ENCODE results near the gene KDM4B. TPM values are rescaled to one million over a fixed set of nuclear protein-coding genes. Genes with fewer than 3 reads are reported as not detected.

KDM4B gene
- total RNA-seq, 1 donor from 2014 or later, result 13.7 TPM

DNA sequence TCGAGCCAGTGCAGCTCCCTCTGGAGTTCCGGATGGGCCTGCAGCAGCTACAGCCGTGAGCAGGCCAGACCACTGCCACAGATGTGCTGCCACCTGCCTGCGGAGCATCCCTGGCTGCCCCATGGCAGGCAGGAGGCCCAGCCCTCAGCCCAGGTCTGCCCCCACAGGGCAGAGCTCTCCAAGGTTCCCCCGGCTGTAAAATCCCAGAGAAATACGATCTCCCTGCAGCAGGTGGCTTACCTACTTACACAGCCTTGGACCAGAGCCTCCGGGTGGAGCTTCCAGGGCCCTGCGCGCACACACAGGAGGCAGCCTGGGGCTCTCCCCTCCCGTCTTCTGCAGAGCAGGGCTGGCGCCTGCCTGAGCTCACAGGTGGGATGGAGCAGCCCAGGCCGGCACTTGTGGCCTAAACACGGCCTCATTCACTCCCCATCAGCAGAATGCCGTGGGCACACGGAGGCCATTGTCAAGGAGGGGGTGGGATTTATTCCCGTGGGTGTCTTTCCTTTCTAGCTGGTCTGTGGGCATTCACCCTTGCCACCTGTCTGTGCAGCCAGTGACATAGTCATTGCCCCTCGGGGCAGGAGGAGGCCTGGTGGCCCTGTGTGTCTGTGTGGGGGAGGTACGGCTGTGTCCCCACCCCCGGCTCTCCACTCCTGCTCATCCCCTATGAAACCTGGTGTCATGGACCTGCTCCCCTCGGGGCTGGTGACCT lies 118.0 kb downstream of the KDM4B start:
- DNase-seq (ENCODE audit: low read depth, low spot score), result no peak

DNA sequence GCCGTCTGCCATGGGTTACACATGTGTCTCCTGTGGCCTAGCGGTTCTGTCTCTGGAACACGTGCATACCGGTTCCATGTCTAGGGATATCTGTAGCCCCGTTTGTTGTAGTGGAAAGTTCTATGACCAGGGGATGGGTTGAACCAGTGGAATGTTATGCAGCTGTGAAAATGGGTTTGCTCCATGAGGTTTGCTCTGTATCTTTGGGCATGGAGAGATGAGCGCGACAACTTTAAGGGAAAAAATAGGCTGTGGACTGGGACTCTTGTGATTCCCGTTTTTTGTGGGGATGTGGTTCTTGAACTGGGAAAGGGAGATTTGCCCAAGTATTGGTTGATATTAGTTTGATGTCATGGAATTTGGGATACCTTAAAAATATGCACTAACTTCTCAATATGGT lies 120.4 kb downstream of the KDM4B start:
- no peak for DNase-seq (ENCODE audit: low read depth, low spot score)

DNA sequence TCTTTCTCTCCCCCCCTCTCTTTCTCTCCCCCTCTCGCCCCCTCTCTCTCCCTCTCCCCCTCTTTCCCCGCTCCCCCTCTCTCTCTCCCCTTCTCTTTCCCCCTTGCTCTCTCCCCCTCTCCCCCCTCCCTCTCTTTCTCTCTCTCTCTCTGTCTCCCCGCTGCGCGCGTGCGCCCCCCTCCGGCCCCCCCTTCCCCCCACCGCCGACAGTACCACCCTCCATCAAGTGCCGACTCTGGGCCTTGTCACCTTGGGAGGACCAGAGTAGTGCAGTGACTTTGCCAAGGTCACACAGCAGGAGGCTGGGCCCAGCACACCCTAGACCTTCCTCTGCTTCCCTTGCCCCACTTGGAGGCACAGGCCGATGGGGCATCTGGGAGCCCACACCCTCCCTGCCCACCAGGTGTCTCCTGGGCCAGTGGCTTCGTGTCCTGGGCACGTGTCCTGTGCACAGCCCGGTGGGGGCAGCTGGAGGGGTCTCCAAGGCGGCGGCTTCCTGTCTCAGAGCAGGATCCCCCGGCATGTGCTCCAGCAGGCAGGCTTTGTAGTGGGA lies 121.6 kb downstream of the KDM4B start:
- no peak for DNase-seq (ENCODE audit: low read depth, low spot score)

DNA sequence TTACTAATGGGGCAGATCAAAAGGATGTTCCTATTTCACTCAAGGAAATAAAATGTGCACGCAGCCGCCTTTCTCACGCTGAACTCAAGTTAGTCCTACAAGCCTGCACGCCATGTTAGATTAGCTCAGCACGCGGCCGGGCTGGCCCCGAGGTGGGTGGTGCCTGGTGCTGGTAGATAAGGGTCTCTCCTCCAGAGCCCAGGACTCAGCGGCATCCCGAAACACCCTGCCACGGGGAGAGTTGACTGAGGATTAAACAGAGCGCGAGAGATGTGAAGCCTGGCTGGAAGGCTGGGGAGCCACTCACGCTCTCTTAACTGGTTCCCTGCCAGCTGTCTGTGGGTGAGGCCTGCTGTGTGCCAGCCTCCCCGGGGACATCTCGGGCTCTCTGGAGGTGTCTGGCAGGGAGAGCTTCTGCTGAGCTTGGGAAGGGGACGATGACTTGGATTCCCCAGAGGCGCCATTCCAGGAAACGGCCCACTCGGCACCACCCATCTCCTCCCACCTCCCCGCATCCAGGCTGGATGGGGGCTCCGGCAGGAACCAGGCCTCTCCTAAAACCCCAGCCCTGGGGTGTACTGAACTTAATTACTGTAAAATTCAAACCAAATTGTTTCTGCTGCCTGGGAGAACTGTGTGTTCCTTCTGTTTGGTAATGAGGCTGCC lies 122.2 kb downstream of the KDM4B start:
- DNase-seq (ENCODE audit: low read depth, low spot score), result no peak

DNA sequence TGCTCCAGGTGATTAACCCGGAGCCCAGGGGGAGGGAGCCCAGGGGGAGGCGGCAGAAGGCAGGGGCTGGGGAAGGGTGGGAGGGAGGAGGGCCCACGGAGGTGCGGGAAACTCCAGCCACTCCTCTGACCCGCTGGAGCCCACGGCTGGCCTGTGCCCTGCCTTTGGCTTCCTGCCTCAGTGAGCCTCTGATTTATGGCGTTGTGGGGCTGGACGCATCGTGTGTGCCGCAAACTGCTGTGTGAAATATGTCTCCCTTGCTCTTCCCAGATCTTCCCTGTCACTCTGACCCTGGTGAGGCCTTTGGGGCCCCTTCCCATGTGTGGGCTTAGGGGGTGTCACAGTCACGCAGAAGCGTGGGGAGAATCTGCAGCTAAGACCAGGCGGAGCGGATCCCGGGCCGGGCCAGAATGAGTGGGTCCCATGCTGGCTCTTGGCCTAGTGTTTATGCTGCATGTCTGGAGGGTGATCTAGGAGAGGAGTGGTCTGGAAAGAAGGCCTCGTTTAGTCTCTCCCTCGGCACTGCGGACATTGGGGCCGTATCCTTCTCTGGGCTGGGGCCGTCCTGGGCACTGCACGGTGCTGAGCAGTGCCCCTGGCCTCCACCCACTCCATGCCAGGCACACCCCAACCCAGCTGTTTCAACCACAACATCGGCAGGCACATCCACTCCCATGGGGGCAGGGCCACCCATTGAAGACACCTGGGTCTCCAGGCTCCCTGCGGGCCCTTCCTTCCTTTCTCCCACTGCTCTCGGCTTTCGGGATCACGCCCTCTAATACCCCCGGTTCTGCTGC lies 123.0 kb downstream of the KDM4B start:
- no peak for DNase-seq (ENCODE audit: low read depth, low spot score)

DNA sequence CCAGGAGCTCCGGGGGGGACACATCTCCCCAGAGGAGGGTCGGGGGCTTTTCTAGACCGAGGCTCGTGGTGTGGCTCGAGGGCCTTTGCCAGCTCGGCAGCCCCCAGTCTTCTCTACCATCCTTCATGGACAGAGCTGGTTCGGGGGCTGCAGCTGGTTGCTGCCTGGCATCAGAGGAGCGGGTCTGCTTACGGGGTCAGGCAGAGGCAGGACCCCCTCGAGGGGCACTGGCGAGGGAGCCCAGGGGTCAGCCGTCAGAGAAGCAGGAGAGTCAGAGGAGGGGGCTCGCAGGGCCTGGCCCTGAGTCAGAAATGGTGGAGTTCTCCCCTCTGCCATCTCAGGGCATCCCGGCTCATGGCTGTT lies 123.5 kb downstream of the KDM4B start:
- no peak for DNase-seq (ENCODE audit: low read depth, low spot score)

DNA sequence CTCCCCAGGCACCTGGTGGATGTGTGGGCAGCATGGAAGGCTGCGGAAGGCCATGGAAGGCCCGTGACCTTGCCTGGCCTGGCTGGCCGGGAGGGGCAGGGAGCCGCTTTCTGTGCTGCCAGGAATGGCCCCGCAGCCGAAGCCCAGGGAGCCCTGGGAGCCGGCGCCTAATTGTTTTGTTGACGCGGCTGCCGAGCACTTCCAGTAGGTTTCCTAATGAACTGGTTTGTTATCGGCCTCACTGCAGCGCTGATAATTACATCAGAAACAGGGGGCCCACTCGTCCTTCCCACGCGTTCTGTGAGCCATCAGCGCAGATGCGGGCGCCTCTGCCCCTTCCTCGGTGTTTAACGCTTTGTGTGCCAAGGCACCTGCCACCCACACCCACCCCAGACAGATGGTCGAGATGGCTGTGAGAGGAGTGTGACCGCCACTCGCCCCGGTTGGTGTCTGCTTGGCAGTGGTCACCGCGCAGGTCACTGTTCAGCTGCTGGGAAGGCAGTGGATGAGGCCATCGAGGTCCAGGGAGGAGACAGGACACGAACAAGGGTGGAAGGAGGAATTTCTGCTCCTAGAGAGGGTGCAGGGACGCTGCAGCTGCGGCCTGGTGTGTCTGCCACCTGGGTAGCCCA lies 124.5 kb downstream of the KDM4B start:
- DNase-seq (ENCODE audit: low read depth, low spot score), result no peak

DNA sequence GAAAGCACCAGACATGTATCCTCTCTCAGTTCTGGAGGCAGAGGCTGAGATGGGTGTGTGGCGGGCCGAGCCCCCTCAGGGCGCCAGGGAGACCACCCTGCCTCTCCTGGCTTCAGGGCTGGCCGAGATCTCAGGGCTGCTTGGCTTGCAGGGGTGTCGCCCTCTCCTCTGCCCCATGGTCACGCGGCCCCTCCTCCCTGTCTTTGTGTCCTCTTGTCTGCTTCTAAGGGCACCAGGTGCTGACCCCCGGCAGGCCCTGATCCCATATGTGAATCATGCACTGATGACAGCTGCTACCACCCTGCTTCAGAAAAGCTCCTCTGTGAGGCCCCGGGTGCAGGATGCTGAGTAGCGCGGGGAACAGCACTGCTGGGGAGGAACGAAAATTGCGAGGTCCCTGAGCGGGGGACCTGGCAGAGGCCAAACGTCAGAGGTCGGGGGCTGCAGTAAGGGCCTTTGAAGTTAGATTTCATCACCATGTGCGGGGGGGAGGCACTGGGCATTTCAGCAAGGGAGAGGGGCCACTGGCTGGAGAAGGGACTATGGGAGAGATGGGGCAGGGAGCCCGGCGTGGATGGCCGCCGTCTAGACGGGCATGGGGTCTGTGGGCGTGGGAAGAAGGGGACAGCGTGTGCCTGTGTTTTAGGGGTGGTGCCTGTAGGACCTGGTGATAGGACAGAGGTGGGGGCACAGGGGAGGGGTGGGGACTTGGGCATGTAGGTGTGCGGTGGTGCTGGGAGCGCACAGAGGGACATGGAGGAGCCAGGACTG lies 125.2 kb downstream of the KDM4B start:
- no peak for DNase-seq (ENCODE audit: low read depth, low spot score)

DNA sequence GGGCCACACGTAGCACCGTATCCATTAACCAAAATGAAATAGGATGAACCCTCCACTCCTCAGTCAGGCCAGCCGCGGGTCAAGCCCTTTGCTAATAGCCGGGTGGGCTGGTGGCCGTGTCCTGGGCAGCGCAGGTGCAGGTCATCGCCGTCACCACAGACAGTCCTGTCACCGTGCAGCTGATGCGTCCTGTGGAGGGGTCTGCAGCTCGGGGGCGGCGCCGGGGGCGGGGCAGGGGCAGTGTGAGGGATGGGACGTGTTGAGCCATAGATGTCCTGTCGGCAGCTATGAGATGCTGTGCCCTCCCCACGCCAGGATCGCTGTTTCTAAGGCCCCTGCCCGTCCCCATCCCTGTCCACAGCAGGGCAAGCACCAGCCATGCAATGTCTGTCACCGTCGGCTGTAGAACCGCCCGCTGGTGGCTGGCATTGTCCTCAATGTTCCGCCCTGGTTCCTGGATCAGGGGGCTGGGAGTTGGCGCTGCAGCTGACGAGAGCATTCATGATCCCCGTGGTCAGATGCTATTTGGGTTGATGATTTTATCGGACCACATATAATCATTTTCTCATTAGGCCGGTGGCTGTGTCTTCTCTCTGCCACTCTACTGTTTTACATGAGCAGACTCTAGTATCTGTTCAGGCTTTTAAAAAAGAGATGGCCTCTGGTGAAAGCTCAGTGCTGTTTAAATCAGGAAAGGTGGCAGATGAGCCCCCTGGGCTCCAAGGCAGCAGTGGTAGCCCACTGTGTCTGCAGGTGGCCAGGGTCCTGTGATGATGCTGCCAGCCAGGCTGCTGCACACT lies 126.1 kb downstream of the KDM4B start:
- no peak for DNase-seq (ENCODE audit: low read depth, low spot score)

DNA sequence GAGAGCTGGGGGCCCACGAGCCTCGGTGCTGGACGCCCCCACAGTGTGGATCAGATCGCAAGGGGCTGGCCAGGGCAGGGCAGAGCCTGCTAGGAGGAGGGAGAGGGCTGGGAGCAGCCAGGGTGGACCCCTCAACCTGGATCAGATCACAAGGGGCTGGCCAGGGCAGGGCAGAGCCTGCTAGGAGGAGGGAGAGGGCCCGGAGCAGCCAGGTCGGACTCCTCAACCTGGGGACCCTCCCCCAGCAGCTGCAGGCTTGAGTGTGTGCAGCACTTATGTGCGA lies 126.6 kb downstream of the KDM4B start:
- DNase-seq (ENCODE audit: low read depth, low spot score), result no peak

DNA sequence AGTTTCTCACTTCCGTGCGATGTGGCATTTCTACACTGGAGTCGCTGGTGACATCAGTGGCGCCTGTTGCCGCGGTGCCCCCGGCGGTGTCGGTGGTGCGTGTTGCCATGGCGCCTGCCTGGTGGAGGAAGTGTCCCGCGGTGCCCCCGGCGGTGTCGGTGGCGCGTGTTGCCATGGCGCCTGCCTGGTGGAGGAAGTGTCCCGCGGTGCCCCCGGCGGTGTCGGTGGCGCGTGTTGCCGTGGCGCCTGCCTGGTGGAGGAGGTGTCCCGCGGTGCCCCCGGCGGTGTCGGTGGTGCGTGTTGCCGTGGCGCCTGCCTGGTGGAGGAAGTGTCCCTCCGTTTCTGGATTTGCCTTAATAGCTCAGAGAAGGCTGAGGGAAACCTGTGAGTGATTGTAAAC lies 127.6 kb downstream of the KDM4B start:
- DNase-seq (ENCODE audit: low read depth, low spot score), result no peak

DNA sequence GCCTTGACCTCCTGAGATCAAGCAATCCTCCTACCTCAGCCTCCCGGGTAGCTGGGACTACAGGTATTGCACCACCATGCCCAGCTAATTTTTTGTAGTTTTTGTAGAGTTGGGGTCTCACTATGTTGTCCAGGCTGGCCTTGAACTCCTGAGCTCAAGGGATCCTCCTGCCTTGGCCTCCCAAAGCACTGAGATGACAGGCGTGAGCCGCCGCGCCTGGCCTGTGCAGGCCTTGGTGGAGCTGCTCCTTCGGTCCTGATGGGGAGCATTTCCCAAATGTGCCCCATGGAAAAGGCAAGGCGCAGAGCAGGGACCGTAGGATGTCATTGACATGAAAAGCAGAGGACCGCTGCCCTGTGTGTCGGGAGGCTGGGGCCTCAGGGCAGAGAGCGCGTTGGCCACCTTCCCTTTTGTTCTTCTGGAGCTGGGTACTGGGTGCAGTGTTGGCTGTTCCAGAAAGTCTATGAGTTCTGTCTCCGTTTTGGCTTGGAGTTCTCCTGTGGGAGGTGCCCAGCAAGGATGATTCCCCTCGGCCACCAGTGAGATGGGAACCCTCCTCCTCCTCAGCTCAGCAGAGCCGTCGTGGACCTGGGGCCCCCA lies 128.5 kb downstream of the KDM4B start:
- no peak for DNase-seq (ENCODE audit: low read depth, low spot score)

DNA sequence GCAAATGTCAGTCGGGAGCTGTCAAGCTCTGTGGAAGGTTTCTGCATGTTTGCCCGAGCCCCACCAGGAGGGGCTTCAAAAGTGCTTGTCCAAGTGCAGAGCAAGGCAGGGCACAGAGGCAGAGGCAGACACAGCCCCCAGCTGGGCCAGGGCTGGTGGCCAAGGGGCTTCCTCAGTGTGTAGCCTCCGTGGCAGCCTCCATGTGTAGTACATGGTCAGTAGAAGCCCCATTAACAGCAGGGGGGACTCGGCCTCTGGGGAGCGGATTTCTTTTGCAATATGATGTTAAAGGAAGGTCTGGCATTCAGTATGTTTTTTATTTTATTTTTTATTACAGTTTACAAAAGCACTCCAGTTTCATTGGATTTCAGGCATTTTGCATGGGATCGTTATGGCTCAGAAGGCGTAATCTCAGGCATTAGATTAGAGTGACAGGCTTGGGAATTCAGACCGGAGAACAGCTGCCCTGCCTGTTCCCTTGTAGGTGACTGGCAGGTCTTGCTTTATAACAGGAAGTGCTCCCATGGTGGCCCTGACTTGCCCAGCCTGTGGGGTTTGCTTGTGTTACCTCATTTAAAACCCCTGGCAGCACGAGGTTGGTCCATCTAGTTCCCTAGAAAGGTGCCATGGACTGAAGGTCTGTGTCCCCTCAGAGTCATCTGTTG lies 129.2 kb downstream of the KDM4B start:
- DNase-seq (ENCODE audit: low read depth, low spot score), result no peak

DNA sequence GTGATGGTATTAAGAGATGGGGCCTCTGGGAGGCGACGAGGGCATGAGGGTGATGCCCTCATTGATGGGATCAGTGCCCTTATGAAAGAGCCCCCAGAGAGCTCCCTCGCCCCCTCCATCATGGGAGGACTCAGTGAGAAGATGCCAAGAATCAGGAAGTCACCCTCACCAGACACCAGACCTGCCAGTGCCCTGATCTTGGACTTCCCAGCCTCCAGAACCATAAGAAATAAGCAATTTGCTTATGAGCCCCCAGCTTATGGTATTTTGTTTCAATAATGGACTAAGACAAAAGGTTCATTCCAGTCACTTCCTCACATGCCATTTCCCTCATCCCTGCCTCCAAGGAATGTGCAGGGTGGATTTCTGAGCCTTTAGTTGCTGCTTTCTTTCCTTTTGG lies 129.7 kb downstream of the KDM4B start:
- DNase-seq (ENCODE audit: low read depth, low spot score), result no peak

DNA sequence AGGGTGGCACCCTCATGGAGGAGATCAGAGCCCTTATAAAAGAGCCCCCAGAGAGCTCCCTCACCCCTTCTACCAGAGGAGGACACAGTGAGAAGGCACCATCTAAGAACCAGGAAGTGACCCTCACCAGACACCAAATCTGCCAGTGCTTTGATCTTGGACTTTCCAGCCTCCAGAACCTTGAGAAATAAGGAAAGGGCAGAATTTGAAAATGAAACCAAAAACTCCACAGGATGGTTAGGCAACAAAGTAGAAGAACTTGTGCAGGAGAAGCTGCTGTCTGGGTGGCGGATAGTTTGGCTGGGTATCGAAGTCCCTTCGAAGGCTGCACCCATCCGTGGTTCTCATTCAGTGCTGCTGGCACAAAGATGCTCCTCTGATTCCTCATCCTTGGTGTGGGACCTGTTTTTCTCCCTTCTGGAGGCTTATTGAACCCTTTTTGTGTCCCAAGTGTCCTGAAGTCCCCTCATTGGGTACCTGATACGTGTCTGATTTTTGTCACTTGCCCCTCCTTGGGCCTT lies 130.8 kb downstream of the KDM4B start:
- DNase-seq (ENCODE audit: low read depth, low spot score), result no peak

DNA sequence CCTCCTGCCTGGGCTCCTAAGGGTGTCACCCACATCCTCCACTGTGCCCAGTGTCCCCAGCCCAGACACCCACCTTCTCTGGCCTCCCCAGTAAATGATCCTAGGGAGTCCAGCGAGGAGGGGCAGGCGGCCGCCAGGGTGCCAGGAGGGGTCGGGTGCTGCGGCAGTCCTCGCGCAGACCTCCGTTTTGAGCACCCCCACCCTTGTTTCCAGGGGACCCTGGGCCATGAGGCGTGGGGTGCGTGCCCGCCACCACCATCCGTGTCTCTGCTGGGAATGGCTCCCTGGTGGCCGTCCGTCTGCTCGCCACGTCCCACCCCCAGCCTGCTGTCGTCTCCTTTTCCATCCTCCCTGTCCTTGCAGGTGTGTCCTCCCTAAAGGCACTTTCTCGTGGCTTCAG lies 133.0 kb downstream of the KDM4B start:
- DNase-seq (ENCODE audit: low read depth, low spot score), result no peak

DNA sequence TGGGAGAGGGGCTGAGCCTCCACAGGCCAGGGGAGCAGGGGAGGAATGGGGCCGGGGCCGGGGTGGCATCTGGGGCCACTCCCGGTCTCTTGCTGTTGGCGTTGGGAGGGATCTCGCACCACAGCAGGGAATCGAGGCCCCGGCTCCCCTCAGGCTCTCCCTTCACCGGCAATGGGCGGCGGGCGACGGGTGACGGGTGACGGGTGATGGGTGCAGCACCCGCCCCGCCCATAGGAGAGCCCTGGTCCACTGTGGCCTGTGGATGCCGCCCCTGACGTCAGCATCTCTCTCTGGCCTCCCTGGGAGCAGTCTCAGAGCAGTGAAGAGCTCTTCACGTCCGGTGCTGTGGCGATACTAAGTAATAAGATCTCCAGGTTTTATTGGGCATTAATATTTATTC lies 133.6 kb downstream of the KDM4B start:
- no peak for DNase-seq (ENCODE audit: low read depth, low spot score)

DNA sequence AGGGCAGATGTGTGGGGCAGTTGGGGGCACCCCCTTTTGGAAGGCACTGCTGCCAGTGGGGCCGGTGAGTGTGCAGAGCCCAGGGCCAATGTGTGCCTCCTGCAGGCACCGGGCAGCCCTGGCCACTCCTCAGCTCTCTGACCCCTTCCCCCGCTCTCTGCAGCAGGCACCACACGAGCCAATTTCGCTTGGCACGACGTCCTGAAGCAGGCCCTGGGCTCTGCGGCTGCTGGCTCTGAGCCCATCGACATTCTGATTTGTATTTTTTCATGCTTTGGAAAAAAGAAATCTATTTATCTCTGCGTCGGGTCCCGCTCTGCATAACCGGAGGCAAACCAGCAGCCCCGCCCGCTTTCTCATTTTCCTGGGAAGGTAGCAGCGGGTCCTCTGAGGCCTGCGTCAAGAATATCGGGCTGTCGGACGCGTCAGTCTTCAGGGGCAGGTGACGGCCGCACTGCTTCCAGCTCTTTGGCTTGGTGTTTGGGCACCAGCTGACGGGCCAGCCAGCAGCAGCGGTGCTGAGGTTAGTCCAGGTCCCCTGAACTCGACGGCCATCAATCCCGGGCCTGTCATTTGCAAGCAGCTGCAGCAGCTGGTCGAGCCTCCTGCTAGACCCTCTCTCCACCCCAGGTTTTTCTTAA lies 134.3 kb downstream of the KDM4B start:
- DNase-seq (ENCODE audit: low read depth, low spot score), result no peak
